DMS114 treated with DMSO at 0.1 percent for 48 hours (cell line): ENCODE results near the gene TBC1D17.

Source experiments
- DNase-seq: peaks from one replicate; lab custom pipeline; 2025; ENCODE audit not compliant: unreplicated experiment; lab: John Stamatoyannopoulos, UW

Gene TBC1D17

DNA sequence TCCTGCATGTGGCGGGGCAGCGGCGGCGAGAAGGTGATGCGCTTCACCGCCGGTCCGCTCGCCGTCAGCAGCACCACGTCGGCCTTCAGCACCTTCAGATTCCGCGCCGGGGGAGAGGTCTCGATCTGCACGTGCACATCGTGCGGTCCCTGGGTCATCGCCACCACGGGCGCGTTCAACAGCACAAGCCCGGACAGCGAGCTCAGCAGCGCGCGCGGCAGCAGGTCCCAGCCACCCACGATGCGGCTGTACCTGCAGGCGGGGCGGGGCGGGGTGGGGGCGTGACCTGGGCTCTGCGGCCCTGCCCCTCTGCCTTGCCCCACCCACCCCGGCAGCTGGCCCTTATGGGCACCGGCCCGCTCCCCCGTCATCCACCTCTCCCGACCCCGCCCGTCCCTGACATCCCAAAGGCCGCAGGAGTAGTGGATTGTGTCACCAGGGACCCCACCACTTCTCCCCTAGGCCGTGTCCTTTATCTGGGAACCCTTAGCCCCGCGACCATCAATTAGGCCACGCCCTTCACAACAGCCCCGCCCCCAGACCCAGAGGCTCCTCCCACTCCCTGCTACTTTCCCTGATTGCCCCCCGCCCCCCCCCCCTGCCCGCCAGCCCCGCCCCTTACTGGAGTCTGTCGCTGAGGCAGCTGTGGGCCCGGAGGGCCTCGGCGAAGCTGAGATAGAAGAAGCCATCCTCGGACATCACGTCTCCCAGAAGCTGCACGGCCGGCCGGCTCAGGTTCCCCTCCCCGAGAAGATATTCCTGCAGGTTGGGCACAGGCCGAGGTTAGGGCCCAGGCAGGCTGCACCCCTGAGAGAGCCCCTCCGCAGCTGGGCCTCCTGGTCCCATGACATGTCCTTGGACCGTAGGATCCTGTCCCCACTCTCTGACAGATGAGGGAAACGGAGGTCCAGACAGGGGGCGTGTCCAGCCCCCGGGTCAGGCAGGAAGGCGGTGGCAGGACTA, 13.1 kb downstream of the TBC1D17 start:
- no peak for DNase-seq

DNA sequence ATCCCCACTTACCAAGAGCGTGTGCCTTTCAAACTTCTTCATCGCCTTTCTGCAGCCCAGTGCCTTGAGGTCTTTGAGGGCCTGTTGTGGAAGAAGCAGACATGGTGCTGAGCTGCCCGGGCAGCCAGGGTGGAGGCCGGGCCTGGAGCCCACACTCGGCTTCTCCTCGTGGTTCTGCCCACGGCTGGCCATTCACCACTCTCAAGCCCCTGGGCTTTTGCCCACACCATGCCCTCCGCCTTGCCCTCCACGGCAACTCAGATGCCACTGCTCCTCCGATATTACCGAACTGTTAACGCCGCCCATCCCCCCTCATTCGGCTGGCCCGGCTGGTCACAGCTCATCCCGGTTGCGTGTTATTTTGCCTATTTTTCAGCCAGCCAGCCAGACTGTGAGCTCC, 13.9 kb downstream of the TBC1D17 start:
- no peak for DNase-seq

DNA sequence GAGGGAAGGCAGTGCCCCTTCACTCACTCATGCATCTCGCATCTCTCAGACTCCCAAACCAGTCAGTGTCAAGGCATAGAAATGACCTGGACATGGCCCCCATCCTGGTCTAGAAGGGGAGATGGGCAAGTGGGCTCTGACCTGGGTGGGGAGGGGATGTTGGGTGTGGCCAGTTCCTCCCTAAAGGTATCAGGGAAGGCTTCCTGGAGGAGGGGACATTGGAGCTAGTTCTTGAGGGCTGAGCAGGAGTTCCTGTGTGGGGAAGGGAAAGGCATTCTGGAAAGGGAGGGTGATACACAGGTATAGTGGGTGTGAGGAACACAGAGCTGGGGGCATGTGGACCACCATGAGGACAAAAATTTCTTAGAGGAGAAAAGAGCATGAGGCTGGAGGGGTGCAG, 15.2 kb downstream of the TBC1D17 start:
- DNase-seq, result no peak

DNA sequence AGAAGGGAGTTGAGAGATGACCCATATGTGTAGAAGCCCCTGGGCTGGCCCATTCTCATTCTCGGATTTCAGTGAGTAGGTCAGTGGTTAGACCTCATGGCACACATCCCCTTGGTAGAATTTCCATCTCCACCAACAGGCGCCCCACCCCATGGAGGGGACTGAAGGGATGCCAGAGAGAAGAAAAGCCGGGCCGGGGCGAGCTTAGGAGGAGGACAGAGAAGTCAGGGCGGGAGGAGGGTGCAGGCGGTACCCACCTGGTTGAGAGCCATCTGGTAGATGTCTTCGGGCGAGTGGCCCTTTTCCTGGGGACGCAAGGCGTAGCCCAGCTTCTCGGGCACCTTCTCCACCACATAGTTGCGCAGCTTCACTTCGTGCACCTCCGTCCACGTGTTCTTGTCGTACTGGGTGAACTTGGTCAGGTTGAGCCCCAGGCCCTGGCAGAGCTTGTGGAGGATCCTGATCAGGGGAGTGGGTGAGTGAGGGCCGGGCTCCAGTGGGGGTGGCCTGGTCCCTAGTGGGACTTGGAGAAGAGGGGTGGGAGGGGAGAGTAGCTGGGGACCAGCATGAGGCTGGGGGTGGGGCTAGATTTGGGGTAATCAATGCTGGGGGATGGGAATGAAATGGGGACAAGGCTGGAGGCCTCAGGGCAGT, 16.6 kb downstream of the TBC1D17 start:
- no peak for DNase-seq

DNA sequence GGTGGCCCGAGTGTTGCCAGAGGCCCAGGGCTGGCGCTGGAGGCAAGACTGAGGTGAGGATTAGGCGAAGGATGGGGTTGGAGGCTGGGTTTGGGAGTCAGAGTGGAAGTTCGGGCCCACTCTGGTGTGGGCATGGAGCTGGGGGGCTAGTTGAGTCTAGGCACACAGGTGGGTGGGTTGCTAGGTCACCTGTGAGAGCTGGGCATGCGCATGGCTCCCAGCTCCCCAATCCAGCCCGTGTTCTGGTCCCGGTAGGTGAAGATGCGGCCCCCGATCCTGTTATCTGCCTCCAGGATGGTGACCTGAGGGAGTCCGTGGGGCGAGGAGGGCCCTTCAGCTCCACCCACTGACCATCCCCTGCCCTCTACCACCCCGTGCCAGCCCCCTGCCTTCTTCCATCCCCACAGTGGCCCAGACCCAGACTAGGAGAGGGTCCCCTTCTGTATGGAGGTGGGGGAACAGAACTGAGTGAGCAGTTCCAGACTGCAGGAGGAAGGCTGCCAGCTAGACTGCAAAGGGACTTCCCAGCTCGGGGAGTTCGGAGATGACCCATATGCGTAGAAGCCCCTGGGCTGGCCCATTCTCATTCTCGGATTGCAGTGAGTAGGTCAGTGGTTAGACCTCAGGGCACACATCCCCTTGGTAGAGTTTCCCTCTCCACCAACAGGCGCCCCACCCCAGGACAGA, 17.5 kb downstream of the TBC1D17 start:
- no peak for DNase-seq

DNA sequence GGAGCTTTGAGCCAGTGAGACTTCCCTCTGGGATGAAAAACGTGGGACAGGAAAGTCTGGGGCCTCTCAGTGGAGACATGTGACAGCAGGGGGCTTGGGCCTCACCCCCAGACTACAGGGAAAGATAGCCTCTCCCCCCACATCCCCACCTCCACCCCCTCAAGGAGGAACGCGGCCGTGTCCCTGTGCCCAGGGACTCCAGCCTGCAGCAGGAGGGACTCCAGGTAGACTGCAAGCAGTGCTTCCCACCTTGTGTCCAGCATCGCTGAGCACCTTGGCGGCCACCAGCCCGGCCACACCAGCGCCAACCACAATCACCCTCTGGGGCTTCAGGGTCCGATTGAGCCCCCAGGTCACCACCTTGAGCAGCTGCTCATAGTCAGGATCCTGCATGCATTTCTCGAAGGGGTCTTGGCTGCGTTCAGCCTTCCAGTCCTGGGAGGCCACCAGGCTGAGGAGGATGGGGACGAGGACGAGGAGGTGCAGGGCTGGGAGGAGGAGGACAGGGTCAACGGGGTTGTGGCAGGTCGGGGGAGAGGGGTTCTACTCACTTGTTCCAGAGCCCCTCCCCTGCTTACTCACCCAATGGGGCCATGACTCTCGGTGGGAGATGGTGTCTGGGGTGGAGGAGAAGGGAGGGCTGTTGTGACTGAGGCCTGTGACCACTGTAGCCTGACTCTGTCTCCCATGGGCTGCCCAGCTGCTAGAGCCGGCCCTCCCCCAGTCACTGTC, 18.2 kb downstream of the TBC1D17 start:
- no peak for DNase-seq

DNA sequence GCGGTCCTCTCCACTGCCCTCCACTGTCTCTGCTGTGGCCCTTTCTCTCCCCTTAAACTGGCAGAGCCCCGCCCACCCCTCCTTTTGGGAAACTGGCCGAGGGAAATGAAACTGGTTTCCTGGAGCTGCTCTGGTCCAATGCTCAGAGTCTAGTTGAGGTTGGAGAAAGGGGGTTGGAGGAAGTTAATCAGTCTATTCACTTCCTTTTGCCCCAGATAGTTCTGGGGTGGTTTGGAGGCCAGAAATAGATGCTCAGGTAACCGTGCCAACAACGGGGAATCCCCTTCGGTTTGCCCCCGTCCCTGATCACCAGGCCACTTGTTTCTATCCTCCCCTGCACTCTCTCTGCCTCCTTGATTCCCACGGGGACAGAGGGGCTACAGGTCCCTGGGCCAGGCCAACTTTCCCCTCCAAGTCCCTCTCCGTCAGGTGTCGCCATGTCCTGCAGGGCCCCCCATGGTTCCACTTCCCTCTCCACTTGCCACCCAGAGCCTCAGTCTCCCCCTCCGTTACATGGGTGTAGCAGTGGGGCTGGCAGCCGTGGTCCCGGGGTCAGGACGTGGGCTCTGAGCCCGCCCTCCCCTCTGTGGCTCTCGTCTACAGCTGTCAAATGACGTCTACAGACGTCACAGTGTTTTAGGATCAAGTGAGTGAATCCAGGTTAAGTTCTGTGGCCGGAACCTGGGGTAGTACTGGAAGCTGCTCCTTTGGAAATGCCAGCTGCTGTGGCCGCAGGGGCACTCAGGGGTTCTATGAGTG, 19.5 kb downstream of the TBC1D17 start, which contains the start of gene IL4I1:
Gene IL4I1, minus strand, starts transcription at position 25 of the 759 bp plus-strand sequence. CDS start 727 bp downstream, outside the sequence.
- DNase-seq, result no peak

DNA sequence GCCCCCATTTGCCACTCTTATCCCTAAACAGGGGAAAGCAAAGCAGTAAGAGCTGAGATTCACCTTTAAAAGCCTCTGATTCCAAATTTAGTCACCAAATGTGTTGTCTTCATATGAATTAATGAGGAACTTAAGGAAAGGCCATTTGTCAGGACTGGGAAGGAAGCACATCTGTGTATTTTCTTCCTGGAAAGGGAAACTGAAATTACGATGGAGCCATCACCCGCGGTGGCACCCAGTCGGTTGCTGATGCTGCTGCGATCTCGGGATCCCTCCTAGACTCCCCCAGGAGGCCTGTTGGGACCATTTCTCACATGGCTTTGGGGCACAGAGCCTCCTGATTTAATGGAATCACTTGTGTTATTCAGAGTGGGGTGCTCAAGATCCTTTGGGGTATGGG, 26.6 kb downstream of the TBC1D17 start:
- DNase-seq, result no peak

DNA sequence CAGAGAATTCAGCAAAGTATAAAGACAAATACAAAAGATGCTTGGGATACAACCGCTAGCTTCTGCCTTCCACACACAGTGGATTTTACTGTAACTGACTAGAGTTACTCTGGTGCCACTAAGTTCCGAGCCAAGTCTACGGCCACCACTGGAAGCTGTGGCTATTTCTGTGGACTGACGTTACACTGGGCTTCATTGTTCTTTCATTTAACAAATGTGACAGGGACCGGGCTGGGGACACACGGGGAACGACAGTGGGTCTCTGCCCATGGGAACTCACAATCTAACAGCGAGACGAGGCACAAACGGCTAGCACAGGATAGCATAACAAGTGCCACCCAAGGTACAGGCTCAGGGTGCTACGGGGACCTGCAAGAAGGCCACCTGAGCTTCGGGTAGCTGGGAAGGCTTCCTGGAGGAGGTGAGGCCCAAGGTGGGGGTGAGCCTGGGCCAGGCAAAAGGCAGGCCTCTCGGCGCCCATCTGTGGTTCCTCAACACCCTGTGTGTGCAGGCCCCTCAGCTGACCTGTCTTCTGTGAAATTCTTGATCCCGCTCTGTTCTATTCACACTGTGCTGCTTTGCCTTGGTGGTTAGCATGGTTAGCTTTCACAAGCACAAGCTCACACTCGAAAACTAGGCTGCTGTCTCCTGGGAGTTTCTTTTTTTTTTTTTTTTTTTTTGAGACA, 29.5 kb downstream of the TBC1D17 start:
- no peak for DNase-seq

DNA sequence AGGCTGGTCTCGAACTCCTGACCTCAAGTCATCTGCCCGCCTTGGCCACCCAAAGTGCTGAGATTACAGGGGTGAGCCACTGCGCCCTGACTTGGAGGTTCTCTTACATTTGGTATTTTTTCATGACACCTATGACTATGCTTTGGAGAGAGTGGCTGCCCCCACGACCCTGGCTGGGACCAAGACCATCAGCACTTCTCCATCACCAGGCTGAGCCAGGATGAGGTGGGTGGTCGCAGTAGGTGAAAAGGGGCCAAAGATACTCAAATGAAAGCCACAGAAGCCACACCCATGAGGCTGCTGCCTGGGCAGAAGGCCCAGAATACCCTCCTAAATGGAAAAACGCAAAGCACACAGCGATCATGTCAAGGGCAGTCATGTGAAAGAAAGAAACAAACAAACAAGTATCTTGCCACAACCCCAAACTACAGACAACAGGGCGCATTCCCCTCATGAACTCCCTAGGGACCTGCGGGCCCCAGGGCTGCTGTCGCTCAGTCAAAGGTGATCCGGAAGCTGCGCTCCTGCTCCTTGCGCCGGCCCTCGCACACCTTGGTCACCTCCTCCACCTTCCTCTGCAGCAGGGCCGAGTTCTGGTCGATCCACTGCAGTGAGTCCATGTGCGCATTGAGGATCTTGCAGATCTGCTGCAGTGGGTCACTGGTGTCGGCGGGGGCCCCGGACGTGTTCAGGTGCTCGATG, 30.4 kb downstream of the TBC1D17 start:
- no peak for DNase-seq

DNA sequence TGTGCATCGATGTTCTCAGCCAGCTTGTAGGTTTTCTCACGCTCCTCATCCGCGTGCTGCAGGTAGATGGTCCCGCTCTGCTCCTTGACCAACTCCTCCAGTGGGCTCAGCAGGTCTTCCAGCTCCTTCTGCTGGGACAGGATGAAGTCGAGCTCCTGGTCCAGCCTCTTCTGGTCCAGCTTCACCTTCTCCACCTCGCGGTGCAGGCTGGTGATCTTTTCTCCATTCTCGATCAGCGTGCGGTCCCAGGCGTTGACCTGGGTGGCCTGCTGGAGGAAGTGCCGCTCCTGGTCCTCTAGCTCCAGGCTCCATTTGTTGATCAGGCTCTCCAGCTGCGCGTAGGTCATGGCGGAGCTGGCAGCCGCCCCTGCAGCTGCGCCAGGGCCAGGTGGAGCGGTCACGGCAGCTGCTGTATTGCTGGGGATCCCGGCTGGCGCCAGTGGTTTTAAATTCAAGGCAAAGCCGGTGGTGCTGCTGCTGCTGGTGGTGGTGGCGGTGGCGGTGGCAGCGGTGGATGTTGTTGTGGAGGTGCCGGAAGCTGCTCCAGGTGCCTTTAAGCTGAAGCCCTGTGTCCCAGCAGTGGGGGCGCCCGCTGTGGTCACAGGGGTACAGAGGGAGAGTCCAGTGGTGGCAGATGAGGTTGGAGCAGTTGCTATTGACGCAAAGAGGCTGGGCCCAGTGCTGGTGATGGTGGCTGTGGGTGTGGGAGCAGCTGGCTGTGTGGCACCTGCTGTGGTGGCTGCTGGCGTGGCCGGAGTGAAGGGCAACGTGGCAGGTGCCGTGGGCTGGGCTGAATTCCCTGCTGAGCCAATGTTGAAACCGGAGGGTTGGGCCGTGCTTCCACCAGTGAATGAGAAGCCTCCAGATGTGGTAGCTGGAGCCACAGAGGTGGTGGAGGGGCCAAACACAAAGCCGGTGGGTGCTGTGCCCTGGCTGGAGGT, 31.2 kb downstream of the TBC1D17 start:
- DNase-seq, result no peak

DNA sequence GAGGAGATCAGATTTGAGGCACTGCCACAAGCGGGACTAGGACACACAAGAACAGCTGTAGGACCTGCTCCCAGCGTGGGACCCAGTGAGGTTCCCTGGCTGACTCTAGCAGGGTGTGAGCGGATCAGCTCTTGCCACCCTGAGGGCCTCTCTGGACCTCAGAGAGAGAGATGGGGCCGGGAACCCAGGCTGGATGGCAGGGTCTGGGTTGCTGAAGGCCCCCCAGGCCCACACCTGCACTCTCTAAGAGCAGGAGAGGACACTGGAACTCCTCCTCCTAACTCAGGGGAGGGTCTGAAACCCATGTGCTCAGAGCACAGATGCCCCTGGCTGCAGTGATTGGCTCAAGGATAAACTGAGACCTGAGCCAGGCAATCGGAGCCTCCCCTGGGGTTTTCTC, 32.7 kb downstream of the TBC1D17 start:
- DNase-seq, result no peak

DNA sequence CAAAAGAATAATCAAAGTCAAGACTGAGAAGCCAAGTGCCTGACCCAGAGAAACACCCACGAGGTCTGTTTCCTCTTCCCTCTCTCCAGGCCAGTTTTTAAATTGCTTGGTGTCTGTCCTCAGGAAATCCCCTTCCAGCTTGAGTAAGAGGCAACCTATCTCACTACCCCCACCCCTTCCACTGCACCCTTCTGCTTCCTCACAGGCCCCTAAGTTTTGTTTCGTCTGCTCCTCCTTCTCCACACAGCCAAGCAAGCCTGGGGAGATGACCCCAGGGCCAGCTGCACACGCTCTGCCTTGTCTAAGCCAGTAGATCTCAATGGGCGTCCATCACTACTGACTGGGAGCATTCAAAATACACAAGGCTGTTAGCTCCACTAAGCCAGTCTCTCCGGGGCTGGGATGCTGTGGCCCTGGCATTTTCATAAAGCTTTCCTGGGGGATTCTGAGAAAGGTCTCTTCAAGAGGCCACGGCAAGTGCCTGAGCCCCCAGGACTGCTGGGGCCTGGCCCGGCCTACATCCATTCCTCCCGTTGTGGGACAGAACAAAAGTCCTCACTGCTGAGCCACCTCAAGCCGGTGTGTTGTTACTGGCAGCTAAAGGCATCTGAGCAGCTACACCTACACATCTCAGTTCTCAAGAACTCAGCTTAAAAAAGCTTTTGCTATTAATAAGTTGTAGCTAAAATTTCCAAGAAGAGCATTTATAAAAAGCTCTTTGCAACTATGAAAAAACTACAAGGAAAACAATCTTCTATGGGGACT, 34.1 kb downstream of the TBC1D17 start:
- no peak for DNase-seq

DNA sequence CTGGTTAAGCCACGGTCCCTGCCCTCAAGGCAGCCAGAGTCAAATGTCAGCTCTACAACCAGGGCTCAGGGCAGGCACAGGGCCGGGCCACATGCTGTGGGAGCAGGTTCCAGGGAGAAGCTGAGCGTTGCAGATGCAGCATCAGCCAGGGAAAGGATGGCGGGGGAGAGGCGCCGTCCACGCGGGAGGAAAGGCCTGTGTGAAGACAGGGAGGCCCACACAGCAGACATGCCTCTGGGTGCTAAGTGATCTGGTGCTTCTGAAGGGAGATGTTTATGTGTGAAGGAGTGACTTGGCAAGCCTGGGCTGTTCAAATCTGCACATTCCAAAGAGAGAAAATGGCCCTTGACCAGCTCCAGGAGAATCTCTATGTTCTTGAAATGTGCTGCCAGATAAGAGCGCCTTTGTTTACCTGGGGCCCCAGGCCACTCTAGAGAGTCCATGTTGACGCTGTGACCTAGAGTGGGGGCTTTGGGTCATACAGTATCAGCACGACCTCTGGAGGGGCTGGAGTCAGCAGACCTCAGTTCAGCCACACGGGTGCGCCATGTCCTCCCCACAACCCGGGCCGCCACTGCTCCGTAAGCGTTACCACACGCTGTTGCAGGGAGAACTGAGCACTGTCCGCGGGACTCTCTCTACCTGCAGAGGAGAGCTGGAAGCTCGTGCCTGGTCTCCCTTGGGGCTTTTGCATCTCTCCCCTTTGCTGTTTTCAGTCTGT, 35.6 kb downstream of the TBC1D17 start:
- no peak for DNase-seq

DNA sequence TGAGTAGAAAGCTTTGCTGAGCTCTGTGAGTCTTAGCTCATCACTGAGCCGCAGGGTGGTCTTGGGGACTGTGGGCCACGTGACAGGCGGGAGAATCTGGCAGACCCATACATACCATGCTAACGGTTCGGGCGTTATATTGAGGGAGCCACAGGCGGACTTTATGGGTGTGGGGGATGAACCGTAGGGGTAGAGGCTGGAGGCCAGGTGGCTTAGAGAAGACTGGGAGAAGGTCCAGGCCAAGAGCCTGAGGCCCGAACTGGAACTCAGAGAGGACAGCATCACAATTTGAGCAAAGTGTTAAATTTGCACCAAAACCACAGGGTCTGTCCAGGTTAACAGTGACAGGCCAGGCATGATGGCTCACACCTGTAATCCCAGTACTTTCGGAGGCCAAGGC, 36.2 kb downstream of the TBC1D17 start:
- DNase-seq, result no peak

DNA sequence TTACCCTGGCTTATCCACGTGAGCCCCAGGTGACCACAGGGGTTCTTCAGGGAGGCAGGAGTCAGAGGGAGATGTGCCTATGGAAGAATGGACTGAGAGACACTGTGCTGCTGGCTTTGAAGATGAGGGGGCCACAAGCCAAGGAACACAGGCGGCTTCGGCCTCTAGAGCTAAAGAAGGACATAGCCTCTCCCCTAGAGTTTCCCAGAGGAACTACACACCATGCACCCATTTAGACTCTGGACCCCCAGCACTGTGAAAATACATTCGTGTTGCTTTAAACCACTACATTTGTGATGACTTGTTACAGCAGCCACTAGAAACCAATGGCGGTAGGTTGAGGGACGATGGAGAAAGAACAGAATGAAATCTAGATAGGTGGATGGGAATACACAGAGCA, 37.8 kb downstream of the TBC1D17 start:
- DNase-seq, result no peak
